GM12878 (cell line): ENCODE data around the gene CDH9.

ENCODE experiments used
- CREB1 ChIP-seq: IDR thresholded peaks from 2 replicates; pipeline ENCODE4 v1.6.1; 2012; ENCODE audit warnings: low read depth, mild to moderate bottlenecking, inconsistent platforms
- CTCF ChIP-seq, 3 experiments: IDR thresholded peaks in 2 of 3; conservative IDR thresholded peaks in 1 of 3; 2 replicates each; pipeline ENCODE4 v1.5.1; 2011; ENCODE audit warnings: low read depth in 3 of 3, low read length in 3 of 3, mild to moderate bottlenecking in 3 of 3, control low read depth in 2 of 3, moderate library complexity in 2 of 3, inconsistent platforms in 1 of 3, mixed read lengths in 1 of 3; ENCODE audit not compliant: control insufficient read depth in 2 of 3, insufficient read depth in 1 of 3; ENCODE audit errors: extremely low read depth in 1 of 3
- EZH2 ChIP-seq: IDR thresholded peaks from 2 replicates; pipeline ENCODE4 v1.6.1; 2012; ENCODE audit warnings: low read depth, mild to moderate bottlenecking, control low read depth, inconsistent platforms, low read length, borderline replicate concordance; ENCODE audit not compliant: control insufficient read depth
- IKZF1 ChIP-seq: fragments of 450-650 bp; conservative IDR thresholded peaks from 2 replicates; pipeline ENCODE4 v1.6.1; 2017; ENCODE audit warnings: antibody characterized with exemption, mild to moderate bottlenecking
- NKRF ChIP-seq: fragments of 450-650 bp; conservative IDR thresholded peaks from 2 replicates; pipeline ENCODE4 v1.6.1; 2017; ENCODE audit warnings: mild to moderate bottlenecking, moderate library complexity
- POLR2A ChIP-seq: IDR thresholded peaks from 2 replicates; pipeline ENCODE4 v1.6.1; 2011; ENCODE audit warnings: low read depth, mild to moderate bottlenecking, low read length
- SREBF2 ChIP-seq: IDR thresholded peaks from 2 replicates; pipeline ENCODE4 v1.6.1; 2012; ENCODE audit warnings: mild to moderate bottlenecking, low read length
- ZBTB33 ChIP-seq: fragments of 450-650 bp; IDR thresholded peaks from 2 replicates; pipeline ENCODE4 v1.6.1; 2017; ENCODE audit warnings: mild to moderate bottlenecking

- TF ChIP-seq EZH2: no peak
- TF ChIP-seq CTCF (IDR thresholded peaks at IDR 0.05 in 2 of 3, conservative IDR thresholded peaks at IDR 0.05 in 1 of 3; ENCODE audit: control insufficient read depth in 2 of 3, extremely low read depth in 1 of 3, insufficient read depth in 1 of 3, low read depth in 3 of 3, low read length in 3 of 3): no peak
- no peak for TF ChIP-seq IKZF1
- no peak for TF ChIP-seq SREBF2
- TF ChIP-seq ZBTB33: no peak
- no peak for TF ChIP-seq POLR2A
- TF ChIP-seq NKRF: no peak
- no peak for TF ChIP-seq CREB1
Observed at GRCh38 chr5:27048510-27048909, 10.1 kb upstream of the CDH9 start.
